Esophagus muscularis mucosa (tissue), 3 donors: ENCODE measurements around the gene MFF.

ENCODE experiments used
- CTCF ChIP-seq, 3 experiments: fragments of 200-600 bp in 2 of 3; fragments of 450-650 bp in 1 of 3; sonication (generic) in 2 of 3; IDR thresholded peaks; one replicate each; pipeline ENCODE4 v1.5.1; 2017 to 2019; ENCODE audit warnings: antibody characterized with exemption in 3 of 3, mild to moderate bottlenecking in 2 of 3, moderate library complexity in 1 of 3
- POLR2A ChIP-seq: fragments of 450-650 bp; IDR thresholded peaks from one replicate; pipeline ENCODE4 v1.6.1; 2017; ENCODE audit warnings: antibody characterized with exemption, moderate library complexity, mild to moderate bottlenecking, low read depth
- POLR2AphosphoS5 ChIP-seq, 2 donors: sonication (generic); formaldehyde crosslinking; IDR thresholded peaks; one replicate each; pipeline ENCODE4 v1.6.1; 2017; ENCODE audit warnings: antibody characterized with exemption in 2 of 2

- TF ChIP-seq CTCF (IDR thresholded peaks at IDR 0.05) (no peak), POLR2A (no peak), POLR2AphosphoS5 (IDR thresholded peaks at IDR 0.05) (no peak)
Measured at GRCh38 chr2:227349989-227350612, 25.1 kb downstream of the MFF start.
